ENCODE results near the gene ABHD2. TPM values are rescaled to one million over a fixed set of nuclear protein-coding genes. Genes with fewer than 3 reads are reported as not detected.
"Not testable (repeated sequence)": the region's sequence is repeated elsewhere in the genome, so short reads cannot be mapped to it uniquely, and the experiment has no call there.

The ABHD2 gene
- total RNA-seq, 1 donor: 43.6 TPM

DNA sequence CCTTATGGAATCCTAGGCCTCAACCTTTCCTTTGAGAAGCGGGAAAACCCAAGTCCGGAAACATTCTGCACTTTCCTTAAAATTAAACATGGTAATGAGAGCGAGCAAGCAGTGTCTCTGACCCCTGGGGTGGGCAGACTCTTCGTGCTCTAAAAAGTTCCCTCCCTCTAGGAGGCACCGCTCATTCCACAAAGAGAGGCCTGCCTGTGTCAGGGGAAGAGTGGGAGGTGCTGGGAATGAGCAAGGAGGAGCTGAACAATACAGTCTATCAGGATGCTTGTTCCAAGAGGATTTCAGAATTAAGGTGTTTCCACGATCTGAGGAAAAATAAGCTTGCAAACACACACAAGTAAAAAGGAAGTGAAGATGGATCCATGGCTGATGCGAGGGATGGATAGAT, 139.2 kb downstream of the ABHD2 start:
- TF ChIP-seq CTCF (IDR thresholded peaks at IDR 0.05; ENCODE audit: insufficient read depth, low read depth, low read length): no peak
- no peak for DNase-seq (ENCODE audit: low read depth)
- H3K4me3 ChIP-seq (ENCODE audit: low read depth, low read length): no peak overlapping the region

- DNase-seq (ENCODE audit: low read depth): no peak
- peak; percentile 35 for TF ChIP-seq CTCF (IDR thresholded peaks at IDR 0.05; ENCODE audit: insufficient read depth, low read depth, low read length)
- H3K4me3 ChIP-seq (ENCODE audit: low read depth, low read length): no peak overlapping the region
These were observed 142.0 kb downstream of the ABHD2 start for GRCh38 chr15:89230277-89230676.

GRCh38 chr15:89231832-89232231, 143.6 kb downstream of the ABHD2 start:
- no peak for TF ChIP-seq CTCF (IDR thresholded peaks at IDR 0.05; ENCODE audit: insufficient read depth, low read depth, low read length)
- no peak overlapping the region for H3K4me3 ChIP-seq (ENCODE audit: low read depth, low read length)
- DNase-seq (ENCODE audit: low read depth): no peak

DNA sequence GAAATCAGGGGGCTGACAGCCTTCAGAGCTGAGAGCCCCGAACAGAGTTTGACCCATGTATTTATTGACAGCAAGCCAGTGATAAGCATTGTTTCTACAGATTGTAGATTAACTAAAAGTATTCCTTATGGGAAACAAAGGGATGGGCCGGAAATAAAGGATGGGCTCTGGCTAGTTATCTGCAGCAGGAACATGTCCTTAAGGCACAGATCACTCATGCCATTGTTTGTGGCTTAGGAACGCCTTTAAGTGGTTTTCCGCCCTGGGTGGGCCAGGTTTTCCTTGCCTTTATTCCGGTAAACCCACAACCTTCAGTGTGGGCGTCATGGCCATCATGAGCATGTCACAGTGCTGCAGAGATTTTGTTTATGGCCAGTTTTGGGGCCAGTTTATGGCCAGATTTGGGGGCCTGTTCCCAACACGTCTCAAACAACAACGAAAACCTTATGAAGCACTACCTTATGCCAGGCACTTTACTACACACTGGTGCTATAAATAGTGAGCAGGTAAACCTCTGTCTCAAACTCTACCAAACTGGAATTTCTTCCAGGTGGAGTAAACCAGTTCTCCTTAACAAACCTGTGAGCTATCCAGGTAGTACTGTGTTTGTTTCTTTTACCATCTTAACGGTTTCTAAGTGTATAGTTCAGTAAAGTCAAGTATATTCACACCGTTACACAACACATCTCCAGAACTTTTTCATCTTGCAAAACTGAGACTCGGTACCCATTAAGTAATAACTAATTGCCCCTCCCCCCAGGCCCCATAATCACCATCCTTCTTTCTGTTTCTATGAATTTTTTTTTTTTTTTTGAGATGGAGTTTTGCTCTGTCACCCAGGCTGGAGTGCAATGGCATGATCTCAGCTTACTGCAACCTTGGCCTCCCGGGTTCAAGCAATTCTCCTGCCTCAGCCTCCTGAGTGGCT, 151.9 kb downstream of the ABHD2 start:
- H3K4me3 ChIP-seq (ENCODE audit: low read depth, low read length); DNase-seq (ENCODE audit: low read depth): not testable (repeated sequence)

DNA sequence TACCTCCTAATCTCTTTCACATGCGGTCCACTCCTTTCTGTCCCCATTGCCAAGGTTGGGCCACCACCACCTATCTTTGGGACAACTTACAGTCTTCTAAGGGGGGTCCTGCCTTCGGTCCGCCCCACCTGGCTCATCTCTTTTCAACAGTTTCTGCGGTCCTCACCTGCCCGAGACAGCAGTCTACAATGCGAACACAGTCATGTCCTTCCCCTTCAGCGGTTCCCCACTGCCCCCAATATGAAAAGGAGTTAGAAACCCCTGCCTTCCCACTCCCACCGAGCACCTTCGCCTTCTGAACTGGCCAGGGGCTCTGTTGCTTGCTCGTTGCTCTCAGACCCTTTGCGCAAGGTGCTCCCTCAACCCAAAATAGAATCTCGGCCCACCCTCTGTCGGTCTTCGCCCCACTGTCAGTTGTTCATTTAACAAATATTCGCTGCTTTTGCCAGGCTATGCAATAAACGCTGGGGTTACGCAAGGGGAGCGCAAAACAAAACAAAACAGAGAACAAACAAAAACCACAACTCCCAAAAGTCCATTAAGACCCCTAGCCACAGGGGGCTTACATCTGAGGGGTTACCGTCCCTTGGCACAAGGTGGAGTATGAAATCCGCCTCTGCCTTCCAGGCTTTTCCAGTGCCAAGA, 154.9 kb downstream of the ABHD2 start:
- TF ChIP-seq CTCF (IDR thresholded peaks at IDR 0.05; ENCODE audit: insufficient read depth, low read depth, low read length): no peak
- DNase-seq (ENCODE audit: low read depth): peak; percentile 51
- H3K4me3 ChIP-seq (ENCODE audit: low read depth, low read length): peak overlapping the region; percentile 85

DNA sequence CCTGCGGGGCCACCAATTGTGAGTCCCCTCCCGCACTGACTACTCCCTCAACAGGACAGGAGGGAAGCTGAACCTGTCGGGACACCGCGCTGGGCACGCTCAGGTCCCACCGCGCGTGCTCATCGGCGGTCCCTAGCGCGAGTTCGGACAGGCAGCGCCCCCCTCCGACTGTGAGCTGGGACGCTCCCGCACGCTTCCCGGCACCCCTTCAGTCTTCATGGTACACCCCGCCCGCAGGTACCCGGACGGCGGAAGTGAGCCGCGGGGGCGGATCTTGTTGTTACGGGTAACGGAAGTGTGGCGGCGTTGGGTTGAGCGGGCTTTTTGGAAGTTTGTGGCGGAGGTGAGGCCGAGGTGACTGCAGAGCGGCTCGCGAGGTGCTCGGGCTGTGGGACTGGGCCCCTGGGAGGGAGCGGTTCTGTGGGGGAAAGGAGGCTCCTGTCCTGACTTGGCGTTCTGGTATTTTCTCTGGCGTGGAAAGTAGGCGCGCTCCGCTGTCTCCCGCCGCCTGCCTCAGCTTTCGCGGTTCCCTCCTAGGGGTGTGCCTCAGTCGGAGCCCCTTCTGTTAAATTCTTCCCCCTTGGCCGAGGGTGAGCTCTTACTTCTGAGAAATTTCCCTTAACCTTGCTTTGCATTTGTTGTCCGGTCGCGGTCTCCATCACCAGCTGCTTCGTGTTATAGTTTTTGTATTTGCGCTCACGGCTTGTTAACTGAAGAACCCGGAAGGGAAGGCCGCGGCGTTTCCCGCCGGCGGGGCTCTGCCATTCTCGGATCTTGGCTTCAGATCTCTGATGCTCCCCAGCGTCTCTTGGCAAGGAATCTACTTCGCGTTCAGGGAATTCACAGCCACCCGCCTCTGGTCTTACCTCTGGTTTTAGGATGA, 155.7 kb downstream of the ABHD2 start, which contains the start of gene FANCI:
FANCI (plus strand) TSS at position 289 of the 883 bp plus-strand sequence. CDS start 3,669 bp downstream, outside the sequence.
- peak within 1 kb of the TSS; percentile 85 for H3K4me3 ChIP-seq (ENCODE audit: low read depth, low read length)
- TF ChIP-seq CTCF (IDR thresholded peaks at IDR 0.05; ENCODE audit: insufficient read depth, low read depth, low read length): peak; percentile 38
- peak; percentile 95 for DNase-seq (ENCODE audit: low read depth)
